Psoas muscle (tissue), 8 donors: Measurements from ENCODE around the gene MTURN. TPM values are rescaled to one million over a fixed set of nuclear protein-coding genes. Genes with fewer than 3 reads are reported as not detected.

ENCODE experiments used
- ATAC-seq, 4 donors: fragments of 200-7000 bp; cut with Tn5 transposase; one replicate each; pipeline ENCODE4 v1.9.1; 2020; ENCODE audit warnings: moderate library complexity in 3 of 4, mild to moderate bottlenecking in 2 of 4
- DNase-seq, 2 donors: peaks; one replicate each; pipeline ENCODE4 v3.0.0-alpha.2; 2020
- H3K27ac ChIP-seq: fragments of 200-600 bp; one replicate; pipeline ENCODE4 v1.8.0; 2022
- H3K27me3 ChIP-seq, 3 donors: fragments of 200-600 bp in 1 of 3; one replicate each; pipeline versions ENCODE4 v1.6.1 to v1.8.0; 2013 to 2022; ENCODE audit warnings: low read length in 2 of 3, mild to moderate bottlenecking in 2 of 3, moderate library complexity in 1 of 3; ENCODE audit not compliant: insufficient read depth in 3 of 3
- H3K36me3 ChIP-seq, 2 donors: fragments of 200-600 bp in 1 of 2; one replicate each; pipeline versions ENCODE4 v1.6.1 to v1.8.0; 2013 to 2022; ENCODE audit warnings: low read depth in 1 of 2, mild to moderate bottlenecking in 1 of 2, moderate library complexity in 1 of 2; ENCODE audit not compliant: insufficient read depth in 1 of 2
- H3K4me1 ChIP-seq: fragments of 200-600 bp; one replicate; pipeline ENCODE4 v1.8.0; 2022
- H3K4me3 ChIP-seq: fragments of 200-600 bp; one replicate; pipeline ENCODE4 v1.8.0; 2022; ENCODE audit warnings: mild to moderate bottlenecking
- H3K9me3 ChIP-seq: fragments of 200-600 bp; one replicate; pipeline ENCODE4 v1.8.0; 2022
- CTCF ChIP-seq: fragments of 200-600 bp; IDR thresholded peaks from one replicate; pipeline ENCODE4 v1.8.0; 2022; ENCODE audit warnings: antibody characterized with exemption
- WGBS, 3 donors: extraction: QIAGEN DNeasy Blood & Tissue Kit; methylation state at CpG; one replicate each; pipeline versions ENCODE4 v1.1.6 to v1.1.7; 2013; 5-methylcytosine and 5-hydroxymethylcytosine counted together
- intact Hi-C, 2 donors: fragments of 100-400 bp; cut with DNase I; formaldehyde crosslinking; loops; one replicate each; pipeline versions ENCODE4 v1.11.0 to v1.14.2; 2022
- long read RNA-seq, 2 donors: library from polyadenylated mRNA; unstranded; transcript quantifications; one replicate each; pipeline ENCODE4 v2.0.0, GENCODE V29; 2021
- polyA plus RNA-seq, 3 donors: library from polyadenylated mRNA; stranded (reverse); fragments of 200-250 nt; gene quantifications; one replicate each; pipeline ENCODE4 v1.2.3, GENCODE V29; 2013
- total RNA-seq, 4 donors: library from RNA; stranded (reverse); fragmentation: NEBNext Ultra II Directional in 2 of 4; extraction: Animal tissue kit (Norgen Biotek cat#: 25700) in 2 of 4; gene quantifications; one replicate each; pipeline versions ENCODE4 v1.2.1 to v1.2.4, GENCODE V29; 2021 to 2023
- donor health status: healthy with polysubstance abuse.
- donor health status: DM: no; HTN: no; CAD: no; lungs with moderate emphysema.
- donor health status: Bipolar disorder and iron deficiency.
- donor health status: healthy.
- donor health status: DM: yes; HTN: yes; CAD: no.
- donor health status: DM: no; HTN: no; CAD: no.
- donor health status: DM: no; HTN: no; CAD: no.
- donor health status: DM: yes; HTN: yes; CAD: no.

The MTURN gene
- total RNA-seq, result 10 to 100 TPM; 17.6 to 68.6 (median 36.9) TPM
- 10 to 100 TPM in 2 of 3 donors, 1 to 10 TPM in 1; 7.1 to 12.5 (median 10.2) TPM for polyA plus RNA-seq
- long read RNA-seq, donor 1, full-length matches to known transcripts, result 26 of 29 reads
- long read RNA-seq, donor 1, partial matches to known transcripts, result 0 of 29 reads
- long read RNA-seq, donor 1, other reads (novel, unspliced or antisense), result 3 of 29 reads
- long read RNA-seq, donor 2, full-length matches to known transcripts, result 34 of 35 reads
- long read RNA-seq, donor 2, partial matches to known transcripts, result 0 of 35 reads
- long read RNA-seq, donor 2, other reads (novel, unspliced or antisense), result 1 of 35 reads

GRCh38 chr7:30134611-30135300 lies at the start of gene MTURN:
Gene MTURN (plus strand): TSS chr7:30134986. CDS start chr7:30135137, 151 bp downstream.
- no peaks in the 10 kb centered on the region for H3K36me3 ChIP-seq
- peak within 1 kb of the TSS; percentile 87 for H3K27ac ChIP-seq
- WGBS, 3 donors, result 0 to 1% (median 0%) methylated on average over 60 to 98 of the region's 99 CpGs
- DNase-seq (peak; percentile 89 to 92), ATAC-seq (peak; percentile 79 to 82 (median 80))
- H3K4me1 ChIP-seq, result peaks cover 5% of the 10 kb centered on the region
- intact Hi-C loops, result no loop called here
- H3K27me3 ChIP-seq, result no peaks in the 10 kb centered on the region
- no peak for TF ChIP-seq CTCF
- H3K9me3 ChIP-seq, result no peaks in the 10 kb centered on the region
- peak within 1 kb of the TSS; percentile 92 for H3K4me3 ChIP-seq

- ATAC-seq (no peak), DNase-seq (no peak)
- Histone ChIP-seq H3K27ac (no peak overlapping the region), H3K27me3 (no peaks in the 10 kb centered on the region), H3K4me3 (no peak overlapping the region), H3K36me3 (peaks cover 0 to 8% of the 10 kb centered on the region in 2 donors), H3K9me3 (no peaks in the 10 kb centered on the region), H3K4me1 (no peaks in the 10 kb centered on the region)
- no peak for TF ChIP-seq CTCF
- intact Hi-C loops, result no loop called here
Observed at GRCh38 chr7:30086529-30086928, 48.3 kb upstream of the MTURN start.

GRCh38 chr7:30087371-30087770 lies 47.4 kb upstream of the MTURN start:
- H3K4me1 ChIP-seq, result no peaks in the 10 kb centered on the region
- TF ChIP-seq CTCF, result no peak
- ATAC-seq (no peak), DNase-seq (no peak)
- no peaks in the 10 kb centered on the region for H3K27me3 ChIP-seq
- H3K9me3 ChIP-seq, result no peaks in the 10 kb centered on the region
- no peaks in the 10 kb centered on the region for H3K36me3 ChIP-seq
- no peak overlapping the region for H3K27ac ChIP-seq
- intact Hi-C loops, result no loop called here
- no peak overlapping the region for H3K4me3 ChIP-seq

- no peak overlapping the region for H3K4me3 ChIP-seq
- ATAC-seq (no peak), DNase-seq (no peak)
- intact Hi-C loops, result no loop called here
- no peaks in the 10 kb centered on the region for H3K4me1 ChIP-seq
- H3K9me3 ChIP-seq, result no peaks in the 10 kb centered on the region
- no peak for TF ChIP-seq CTCF
- H3K27ac ChIP-seq, result no peak overlapping the region
- H3K27me3 ChIP-seq, result no peaks in the 10 kb centered on the region
- no peaks in the 10 kb centered on the region for H3K36me3 ChIP-seq
Observed at GRCh38 chr7:30088362-30088761, 46.4 kb upstream of the MTURN start.
